Fibroblast of lung (primary cell): ENCODE data around the gene VTI1A.

Experiments used
- CTCF ChIP-seq, 2 donors: IDR thresholded peaks in 1 of 2; conservative IDR thresholded peaks in 1 of 2; 1 replicate in 1 of 2; 2 replicates in 1 of 2; pipeline ENCODE4 v1.5.1; 2011 to 2012; ENCODE audit warnings: low read length in 2 of 2, control low read depth in 1 of 2, inconsistent platforms in 1 of 2, low read depth in 1 of 2, mild to moderate bottlenecking in 1 of 2
- EZH2 ChIP-seq: IDR thresholded peaks from 2 replicates; pipeline ENCODE4 v1.5.1; 2012; ENCODE audit warnings: low read length, control low read depth, mild to moderate bottlenecking; ENCODE audit errors: missing control alignments

GRCh38 chr10:112752288-112752687, 305.3 kb downstream of the VTI1A start:
- no peak for TF ChIP-seq CTCF (conservative IDR thresholded peaks at IDR 0.05 in 1 of 2, IDR thresholded peaks at IDR 0.05 in 1 of 2; ENCODE audit: low read depth in 1 of 2, low read length in 2 of 2)
- no peak for TF ChIP-seq EZH2
